HCT116 (cell line): Measurements from ENCODE around the gene RNF207. TPM values are rescaled to one million over a fixed set of nuclear protein-coding genes. Genes with fewer than 3 reads are reported as not detected.

Experiments used
- ATAC-seq: fragments of 200-7000 bp; cut with Tn5 transposase; 2 replicates; pipeline ENCODE4 v1.9.1; 2020; ENCODE audit warnings: mild to moderate bottlenecking, moderate library complexity
- BruUV-seq: library from RNA; stranded (reverse); fragments of 400-500 nt; replicated peaks from 2 replicates; lab custom pipeline; 2021; lab: Mats Ljungman, UMichigan
- CTCF ChIA-PET: fragments of 300-600 bp; sonication (Branson Sonifier 250); formaldehyde crosslinking; loops from one replicate; lab custom pipeline; 2021; ENCODE audit warnings: antibody characterized with exemption; lab: Charles Lee
- POLR2A ChIA-PET: fragments of 300-600, 350-600 bp; sonication (Branson Sonifier 250); formaldehyde crosslinking; loops from one replicate; lab custom pipeline; 2021; ENCODE audit warnings: antibody characterized with exemption; lab: Charles Lee
- RAD21 ChIA-PET, 2 experiments: fragments of 300-600 bp; sonication (Branson Sonifier 250); formaldehyde crosslinking; loops; one replicate each; lab custom pipeline; 2023; ENCODE audit warnings: low total read pairs in 2 of 2; ENCODE audit not compliant: uncharacterized antibody in 2 of 2, unreplicated experiment in 2 of 2, low non-redundant PET in 1 of 2; lab: Charles Lee
- DNase-seq: peaks from one replicate; pipeline ENCODE4 v3.0.0-alpha.2; 2010; ENCODE audit warnings: low read depth, low spot score
- H2AFZ ChIP-seq: fragments of 200-600 bp; shearing (Covaris generic), sonication (generic); 2 replicates; pipeline ENCODE4 v1.6.1; 2017; ENCODE audit warnings: low read depth, mixed run types, mixed read lengths, antibody characterized with exemption, low read length; ENCODE audit not compliant: poor library complexity, severe bottlenecking
- H3K27ac ChIP-seq: 2 replicates; pipeline ENCODE4 v1.5.1; 2012; ENCODE audit warnings: low read depth, low read length
- H3K27me3 ChIP-seq: fragments of 200-600 bp; sonication (generic); 2 replicates; pipeline ENCODE4 v1.6.1; 2016; ENCODE audit warnings: mixed run types, low read length, mixed read lengths; ENCODE audit not compliant: insufficient read depth
- H3K36me3 ChIP-seq, 2 experiments: fragments of 200-500 bp in 1 of 2; fragments of 200-600 bp in 1 of 2; sonication (Bioruptor generic) in 1 of 2; sonication (generic) in 1 of 2; 2 replicates each; pipeline versions ENCODE4 v1.5.1 to v1.6.1; 2014 to 2016; ENCODE audit warnings: low read length in 2 of 2, inconsistent platforms in 1 of 2, mixed read lengths in 1 of 2, mixed run types in 1 of 2; ENCODE audit not compliant: insufficient read depth in 2 of 2, control insufficient read depth in 1 of 2
- H3K4me1 ChIP-seq, 2 experiments: fragments of 200-600 bp in 1 of 2; sonication (generic) in 1 of 2; 2 replicates each; pipeline versions ENCODE4 v1.5.1 to v1.6.1; 2012 to 2017; ENCODE audit warnings: low read length in 2 of 2, inconsistent platforms in 1 of 2, mild to moderate bottlenecking in 1 of 2, mixed read lengths in 1 of 2, mixed run types in 1 of 2, moderate library complexity in 1 of 2; ENCODE audit not compliant: insufficient read depth in 2 of 2, control insufficient read depth in 1 of 2
- H3K4me2 ChIP-seq: fragments of 200-600 bp; sonication (generic); 2 replicates; pipeline ENCODE4 v1.6.1; 2017; ENCODE audit warnings: mixed run types, low read length, mixed read lengths
- H3K4me3 ChIP-seq, 2 experiments: fragments of 200-600 bp in 1 of 2; sonication (generic) in 1 of 2; replicated peaks in 1 of 2; 2 replicates each; pipeline ENCODE4 v1.5.1; 2011 to 2016; ENCODE audit warnings: low read length in 2 of 2, control low read depth in 1 of 2, low read depth in 1 of 2, mild to moderate bottlenecking in 1 of 2, mixed read lengths in 1 of 2, mixed run types in 1 of 2
- H3K79me2 ChIP-seq: fragments of 200-600 bp; sonication (generic); 2 replicates; pipeline ENCODE4 v1.6.1; 2017; ENCODE audit warnings: mild to moderate bottlenecking, mixed run types, low read length, moderate library complexity, mixed read lengths; ENCODE audit not compliant: insufficient read depth
- H3K9ac ChIP-seq: fragments of 200-600 bp; sonication (generic); 2 replicates; pipeline ENCODE4 v1.6.1; 2016; ENCODE audit warnings: low read length, mixed read lengths
- H3K9me2 ChIP-seq: fragments of 200-600 bp; sonication (generic), shearing (Covaris generic); 2 replicates; pipeline ENCODE4 v1.6.1; 2017; ENCODE audit warnings: mixed run types, mild to moderate bottlenecking, moderate library complexity; ENCODE audit not compliant: insufficient read depth
- H3K9me3 ChIP-seq, 2 experiments: fragments of 200-500 bp in 1 of 2; fragments of 200-600 bp in 1 of 2; sonication (Bioruptor generic) in 1 of 2; sonication (generic) in 1 of 2; 2 replicates each; pipeline ENCODE4 v1.6.1; 2014 to 2017; ENCODE audit warnings: low read length in 2 of 2, mixed read lengths in 2 of 2, inconsistent platforms in 1 of 2, low read depth in 1 of 2, mild to moderate bottlenecking in 1 of 2, mixed run types in 1 of 2, moderate library complexity in 1 of 2; ENCODE audit not compliant: control insufficient read depth in 1 of 2, insufficient read depth in 1 of 2
- H4K20me1 ChIP-seq: fragments of 200-600 bp; sonication (generic), shearing (Covaris generic); 2 replicates; pipeline ENCODE4 v1.6.1; 2017; ENCODE audit warnings: mixed run types, mild to moderate bottlenecking, moderate library complexity; ENCODE audit not compliant: insufficient read depth
- CEBPB ChIP-seq: IDR thresholded peaks from 2 replicates; pipeline ENCODE4 v1.6.1; 2012; ENCODE audit warnings: low read depth
- EGR1 ChIP-seq: IDR thresholded peaks from 2 replicates; pipeline ENCODE4 v1.6.1; 2012; ENCODE audit warnings: low read depth
- ELF1 ChIP-seq: IDR thresholded peaks from 2 replicates; pipeline ENCODE4 v1.6.1; 2012; ENCODE audit warnings: low read depth, borderline replicate concordance
- EZH2 ChIP-seq: fragments of 200-600 bp; sonication (generic); IDR thresholded peaks from 2 replicates; pipeline ENCODE4 v1.6.1; 2017; ENCODE audit warnings: antibody characterized with exemption, mixed run types
- EZH2phosphoT487 ChIP-seq: fragments of 200-600 bp; IDR thresholded peaks from 2 replicates; pipeline ENCODE4 v1.6.1; 2018; ENCODE audit warnings: antibody characterized with exemption, borderline replicate concordance
- FOSL1 ChIP-seq: IDR thresholded peaks from 2 replicates; pipeline ENCODE4 v1.6.1; 2012; ENCODE audit warnings: low read depth
- JUND ChIP-seq: IDR thresholded peaks from 2 replicates; pipeline ENCODE4 v1.6.1; 2012
- SIN3A ChIP-seq: IDR thresholded peaks from 2 replicates; pipeline ENCODE4 v1.6.1; 2012; ENCODE audit warnings: low read depth
- TCF7L2 ChIP-seq: IDR thresholded peaks from 2 replicates; pipeline ENCODE4 v1.7.0; 2011; ENCODE audit warnings: borderline replicate concordance, inconsistent platforms; ENCODE audit not compliant: insufficient read depth, insufficient read length; ENCODE audit errors: extremely low read depth
- ZFX ChIP-seq: fragments of 450-650 bp; IDR thresholded peaks from 2 replicates; pipeline ENCODE4 v1.6.1; 2017
- intact Hi-C: fragments of 100-400 bp; cut with micrococcal nuclease; formaldehyde crosslinking; loops from 2 replicates; pipeline ENCODE4 v1.10.0; 2022
- total RNA-seq: library from RNA; stranded (reverse); gene quantifications from one replicate; pipeline ENCODE4 v1.2.1, GENCODE V29; 2021; ENCODE audit not compliant: unreplicated experiment
- TF ChIP-seq, protein P1 (sequence below): IDR thresholded peaks from 2 replicates; pipeline ENCODE4 v1.6.1; 2012
- TF ChIP-seq, protein P2 (sequence below), 3 experiments: fragments of 200-600 bp in 1 of 3; sonication (generic) in 1 of 3; IDR thresholded peaks in 2 of 3; conservative IDR thresholded peaks in 1 of 3; 2 replicates each; pipeline ENCODE4 v1.5.1; 2012 to 2017; ENCODE audit warnings: low read depth in 2 of 3, low read length in 2 of 3, antibody characterized with exemption in 1 of 3, borderline replicate concordance in 1 of 3, control low read depth in 1 of 3, mild to moderate bottlenecking in 1 of 3, mixed read lengths in 1 of 3, mixed run types in 1 of 3, moderate library complexity in 1 of 3; ENCODE audit not compliant: insufficient read depth in 1 of 3
- TF ChIP-seq, protein P3 (sequence below): IDR thresholded peaks from 2 replicates; pipeline ENCODE4 v1.6.1; 2012; ENCODE audit warnings: low read depth

The RNF207 gene
- total RNA-seq, 1 experiment from 2014 or later: 61.2 TPM

DNA sequence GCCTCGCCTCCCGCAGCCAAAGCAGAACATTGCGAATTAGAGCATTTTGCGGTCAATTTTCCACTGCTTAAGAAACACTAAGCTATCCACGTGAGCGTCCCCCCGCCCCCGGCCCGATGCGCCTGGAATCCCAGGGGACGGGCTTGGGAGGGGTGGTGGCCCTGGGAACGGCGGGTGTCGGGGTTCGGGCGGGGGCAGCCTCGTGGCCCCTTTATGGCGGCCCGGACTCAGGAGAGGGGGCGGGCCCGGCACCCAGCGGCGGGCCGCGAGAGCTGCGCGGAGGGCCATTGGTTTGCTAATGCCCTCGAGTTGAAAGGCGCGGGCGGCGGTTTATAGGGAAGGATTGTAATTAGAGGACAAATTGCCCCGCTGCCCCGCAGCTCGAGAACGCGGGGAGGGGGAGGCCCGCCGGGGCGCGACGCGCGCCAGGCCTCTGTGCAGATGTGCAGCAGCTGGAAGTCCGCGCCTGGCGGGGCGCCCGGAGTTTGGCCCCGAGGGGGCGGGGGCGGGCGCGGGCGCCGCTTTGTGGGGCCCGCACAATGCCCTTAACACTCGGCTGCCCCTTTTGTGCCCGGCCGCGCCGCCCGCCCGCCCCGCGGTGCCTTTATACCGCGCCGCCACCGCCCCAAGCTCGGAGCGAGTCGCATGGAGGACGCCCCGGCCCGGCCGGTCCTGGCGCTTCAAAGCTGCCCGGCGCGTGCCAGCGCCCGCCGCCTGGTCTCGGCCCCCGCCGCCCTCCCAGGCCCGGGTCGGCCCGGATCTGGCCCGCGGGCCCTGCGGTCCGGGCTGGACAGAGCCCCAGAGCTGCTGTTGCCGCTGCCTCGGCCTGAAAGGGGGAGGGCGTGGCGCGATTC, 36.2 kb downstream of the RNF207 start:
- no peaks in the 10 kb centered on the region for H3K79me2 ChIP-seq
- H3K27me3 ChIP-seq: no peaks in the 10 kb centered on the region
- no peaks in the 10 kb centered on the region for H3K36me3 ChIP-seq
- intact Hi-C loops: no loop called here
- H3K9ac ChIP-seq: peak overlapping the region; percentile 35; the same call in 1 of the 2 replicates
- TF ChIP-seq, protein P1, sequence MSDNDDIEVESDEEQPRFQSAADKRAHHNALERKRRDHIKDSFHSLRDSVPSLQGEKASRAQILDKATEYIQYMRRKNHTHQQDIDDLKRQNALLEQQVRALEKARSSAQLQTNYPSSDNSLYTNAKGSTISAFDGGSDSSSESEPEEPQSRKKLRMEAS: peak; percentile 48
- TF ChIP-seq, protein P2, sequence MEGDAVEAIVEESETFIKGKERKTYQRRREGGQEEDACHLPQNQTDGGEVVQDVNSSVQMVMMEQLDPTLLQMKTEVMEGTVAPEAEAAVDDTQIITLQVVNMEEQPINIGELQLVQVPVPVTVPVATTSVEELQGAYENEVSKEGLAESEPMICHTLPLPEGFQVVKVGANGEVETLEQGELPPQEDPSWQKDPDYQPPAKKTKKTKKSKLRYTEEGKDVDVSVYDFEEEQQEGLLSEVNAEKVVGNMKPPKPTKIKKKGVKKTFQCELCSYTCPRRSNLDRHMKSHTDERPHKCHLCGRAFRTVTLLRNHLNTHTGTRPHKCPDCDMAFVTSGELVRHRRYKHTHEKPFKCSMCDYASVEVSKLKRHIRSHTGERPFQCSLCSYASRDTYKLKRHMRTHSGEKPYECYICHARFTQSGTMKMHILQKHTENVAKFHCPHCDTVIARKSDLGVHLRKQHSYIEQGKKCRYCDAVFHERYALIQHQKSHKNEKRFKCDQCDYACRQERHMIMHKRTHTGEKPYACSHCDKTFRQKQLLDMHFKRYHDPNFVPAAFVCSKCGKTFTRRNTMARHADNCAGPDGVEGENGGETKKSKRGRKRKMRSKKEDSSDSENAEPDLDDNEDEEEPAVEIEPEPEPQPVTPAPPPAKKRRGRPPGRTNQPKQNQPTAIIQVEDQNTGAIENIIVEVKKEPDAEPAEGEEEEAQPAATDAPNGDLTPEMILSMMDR (IDR thresholded peaks at IDR 0.05 in 2 of 3, conservative IDR thresholded peaks at IDR 0.05 in 1 of 3; ENCODE audit: borderline replicate concordance in 1 of 3, insufficient read depth in 1 of 3, low read depth in 2 of 3, low read length in 2 of 3): no peak
- no peak for TF ChIP-seq EGR1
- TF ChIP-seq, protein P3, sequence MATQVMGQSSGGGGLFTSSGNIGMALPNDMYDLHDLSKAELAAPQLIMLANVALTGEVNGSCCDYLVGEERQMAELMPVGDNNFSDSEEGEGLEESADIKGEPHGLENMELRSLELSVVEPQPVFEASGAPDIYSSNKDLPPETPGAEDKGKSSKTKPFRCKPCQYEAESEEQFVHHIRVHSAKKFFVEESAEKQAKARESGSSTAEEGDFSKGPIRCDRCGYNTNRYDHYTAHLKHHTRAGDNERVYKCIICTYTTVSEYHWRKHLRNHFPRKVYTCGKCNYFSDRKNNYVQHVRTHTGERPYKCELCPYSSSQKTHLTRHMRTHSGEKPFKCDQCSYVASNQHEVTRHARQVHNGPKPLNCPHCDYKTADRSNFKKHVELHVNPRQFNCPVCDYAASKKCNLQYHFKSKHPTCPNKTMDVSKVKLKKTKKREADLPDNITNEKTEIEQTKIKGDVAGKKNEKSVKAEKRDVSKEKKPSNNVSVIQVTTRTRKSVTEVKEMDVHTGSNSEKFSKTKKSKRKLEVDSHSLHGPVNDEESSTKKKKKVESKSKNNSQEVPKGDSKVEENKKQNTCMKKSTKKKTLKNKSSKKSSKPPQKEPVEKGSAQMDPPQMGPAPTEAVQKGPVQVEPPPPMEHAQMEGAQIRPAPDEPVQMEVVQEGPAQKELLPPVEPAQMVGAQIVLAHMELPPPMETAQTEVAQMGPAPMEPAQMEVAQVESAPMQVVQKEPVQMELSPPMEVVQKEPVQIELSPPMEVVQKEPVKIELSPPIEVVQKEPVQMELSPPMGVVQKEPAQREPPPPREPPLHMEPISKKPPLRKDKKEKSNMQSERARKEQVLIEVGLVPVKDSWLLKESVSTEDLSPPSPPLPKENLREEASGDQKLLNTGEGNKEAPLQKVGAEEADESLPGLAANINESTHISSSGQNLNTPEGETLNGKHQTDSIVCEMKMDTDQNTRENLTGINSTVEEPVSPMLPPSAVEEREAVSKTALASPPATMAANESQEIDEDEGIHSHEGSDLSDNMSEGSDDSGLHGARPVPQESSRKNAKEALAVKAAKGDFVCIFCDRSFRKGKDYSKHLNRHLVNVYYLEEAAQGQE: no peak
- no peak for TF ChIP-seq CEBPB
- no peak for TF ChIP-seq ELF1
- no peak for TF ChIP-seq EZH2phosphoT487
- TF ChIP-seq JUND: no peak
- peak; percentile 31; the same call in 1 of the 2 replicates for TF ChIP-seq ZFX
- no peak for TF ChIP-seq SIN3A
- TF ChIP-seq FOSL1: no peak
- no peak for TF ChIP-seq EZH2
- TF ChIP-seq TCF7L2: peak; percentile 89
- TF ChIP-seq, all 23 proteins: peak for 3
- H3K4me3 ChIP-seq: peak overlapping the region; percentile 20 to 47; a peak in 3 of 4 replicates
- H4K20me1 ChIP-seq: no peaks in the 10 kb centered on the region
- ChIA-PET RAD21 (no interaction called here), CTCF (interaction anchor here (0.9 to 2.0 kb wide), 3 partner anchors 37 to 181 kb away, joined by 4 to 11 read pairs (median 4); no protein-coding TSS in a partner anchor), POLR2A (no interaction called here)
- H3K4me2 ChIP-seq: peak overlapping the region; percentile 71
- DNase-seq: no peak
- no peaks in the 10 kb centered on the region for H3K9me2 ChIP-seq
- BruUV-seq: no TSS peak
- H3K4me1 ChIP-seq: peaks cover 18 to 48% of the 10 kb centered on the region in 2 experiments; a peak in 3 of 4 replicates
- ATAC-seq: peak; percentile 19
- H3K9me3 ChIP-seq: no peaks in the 10 kb centered on the region
- H2AFZ ChIP-seq: peak overlapping the region; percentile 22
- no peak overlapping the region for H3K27ac ChIP-seq
